OCI-LY3 (cell line): ENCODE results near the gene PKD1.

Experiments used
- H2AFZ ChIP-seq: fragments of 200-600, 300-600 bp; shearing (Covaris generic); 2 replicates; pipeline ENCODE4 v1.6.0; 2014; ENCODE audit warnings: antibody characterized with exemption, low read depth, low read length
- H3K27ac ChIP-seq: fragments of 200-600, 300-600 bp; sonication (generic); 2 replicates; pipeline ENCODE4 v1.5.1; 2014; ENCODE audit warnings: mild to moderate bottlenecking, low read length, moderate library complexity, mixed read lengths
- H3K27me3 ChIP-seq: fragments of 200-600, 300-600 bp; sonication (generic); 2 replicates; pipeline ENCODE4 v1.6.1; 2014; ENCODE audit warnings: low read depth, low read length, mixed read lengths
- H3K36me3 ChIP-seq: fragments of 200-600, 300-600 bp; sonication (generic); replicated peaks from 2 replicates; pipeline ENCODE3; 2014; ENCODE audit warnings: low read depth, low read length, mixed read lengths
- H3K4me1 ChIP-seq: fragments of 300-600, 200-600 bp; sonication (generic); 2 replicates; pipeline ENCODE4 v1.6.1; 2014; ENCODE audit warnings: low read length, mixed read lengths
- H3K4me2 ChIP-seq: fragments of 200-600, 300-600 bp; sonication (generic); 2 replicates; pipeline ENCODE4 v1.6.1; 2014; ENCODE audit warnings: low read length, mixed read lengths
- H3K4me3 ChIP-seq: fragments of 300-600, 200-600 bp; sonication (generic); 2 replicates; pipeline ENCODE4 v1.5.1; 2014; ENCODE audit warnings: antibody characterized with exemption, mild to moderate bottlenecking, low read length, moderate library complexity
- H3K79me2 ChIP-seq: fragments of 300-600, 200-600 bp; shearing (Covaris generic); 2 replicates; pipeline ENCODE4 v1.6.1; 2014; ENCODE audit warnings: mild to moderate bottlenecking, low read length, mixed read lengths
- H3K9ac ChIP-seq: fragments of 300-600, 200-600 bp; shearing (Covaris generic); 2 replicates; pipeline ENCODE4 v1.6.0; 2014; ENCODE audit warnings: mild to moderate bottlenecking, low read length, moderate library complexity
- H3K9me3 ChIP-seq: fragments of 200-600, 300-600 bp; shearing (Covaris generic); 2 replicates; pipeline ENCODE4 v1.6.1; 2014; ENCODE audit warnings: low read length, mixed read lengths; ENCODE audit not compliant: insufficient read depth
- H4K20me1 ChIP-seq: fragments of 200-600, 300-600 bp; sonication (generic); 2 replicates; pipeline ENCODE4 v1.6.1; 2016; ENCODE audit warnings: low read length, mixed read lengths; ENCODE audit not compliant: insufficient read depth
- EZH2phosphoT487 ChIP-seq: fragments of 200-600 bp; shearing (Covaris generic); IDR thresholded peaks from 2 replicates; pipeline ENCODE4 v1.6.1; 2018; ENCODE audit warnings: antibody characterized with exemption, mixed run types, low read depth
- TF ChIP-seq, protein P1 (sequence below): fragments of 200-600, 300-600 bp; sonication (generic); IDR thresholded peaks from 2 replicates; pipeline ENCODE4 v1.5.1; 2014; ENCODE audit warnings: antibody characterized with exemption, low read length, low read depth

The PKD1 gene

DNA sequence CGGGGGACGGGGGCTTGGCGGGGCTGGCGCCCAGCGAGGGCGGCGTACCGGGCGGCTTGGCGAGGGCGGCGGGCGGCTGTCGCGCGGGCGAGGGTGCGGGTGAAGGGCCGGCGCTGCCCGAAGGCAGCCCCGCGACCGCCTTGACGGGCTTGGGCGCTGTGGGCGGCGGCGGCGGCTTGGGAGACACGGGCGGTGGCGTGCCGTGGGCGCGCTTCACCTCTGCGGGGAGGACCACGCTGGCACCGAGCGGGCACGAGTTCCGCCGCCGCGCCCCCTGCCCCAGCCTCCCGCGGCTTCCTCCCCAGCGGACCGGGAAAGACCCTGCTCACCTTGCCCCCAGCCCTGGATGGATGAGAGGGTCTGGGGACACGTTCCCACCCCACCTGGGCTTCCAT lies 43.4 kb upstream of the PKD1 start:
- H2AFZ ChIP-seq: no peak overlapping the region
- H3K27me3 ChIP-seq: no peaks in the 10 kb centered on the region
- no peak overlapping the region for H3K27ac ChIP-seq
- peaks cover 13% of the 10 kb centered on the region for H3K36me3 ChIP-seq
- H3K79me2 ChIP-seq: no peaks in the 10 kb centered on the region
- no peak overlapping the region for H3K9ac ChIP-seq
- H3K9me3 ChIP-seq: no peaks in the 10 kb centered on the region
- H3K4me2 ChIP-seq: no peak overlapping the region
- TF ChIP-seq EZH2phosphoT487: no peak
- TF ChIP-seq, protein P1, sequence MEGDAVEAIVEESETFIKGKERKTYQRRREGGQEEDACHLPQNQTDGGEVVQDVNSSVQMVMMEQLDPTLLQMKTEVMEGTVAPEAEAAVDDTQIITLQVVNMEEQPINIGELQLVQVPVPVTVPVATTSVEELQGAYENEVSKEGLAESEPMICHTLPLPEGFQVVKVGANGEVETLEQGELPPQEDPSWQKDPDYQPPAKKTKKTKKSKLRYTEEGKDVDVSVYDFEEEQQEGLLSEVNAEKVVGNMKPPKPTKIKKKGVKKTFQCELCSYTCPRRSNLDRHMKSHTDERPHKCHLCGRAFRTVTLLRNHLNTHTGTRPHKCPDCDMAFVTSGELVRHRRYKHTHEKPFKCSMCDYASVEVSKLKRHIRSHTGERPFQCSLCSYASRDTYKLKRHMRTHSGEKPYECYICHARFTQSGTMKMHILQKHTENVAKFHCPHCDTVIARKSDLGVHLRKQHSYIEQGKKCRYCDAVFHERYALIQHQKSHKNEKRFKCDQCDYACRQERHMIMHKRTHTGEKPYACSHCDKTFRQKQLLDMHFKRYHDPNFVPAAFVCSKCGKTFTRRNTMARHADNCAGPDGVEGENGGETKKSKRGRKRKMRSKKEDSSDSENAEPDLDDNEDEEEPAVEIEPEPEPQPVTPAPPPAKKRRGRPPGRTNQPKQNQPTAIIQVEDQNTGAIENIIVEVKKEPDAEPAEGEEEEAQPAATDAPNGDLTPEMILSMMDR: no peak
- no peak overlapping the region for H3K4me3 ChIP-seq
- H3K4me1 ChIP-seq: no peaks in the 10 kb centered on the region
- no peaks in the 10 kb centered on the region for H4K20me1 ChIP-seq

DNA sequence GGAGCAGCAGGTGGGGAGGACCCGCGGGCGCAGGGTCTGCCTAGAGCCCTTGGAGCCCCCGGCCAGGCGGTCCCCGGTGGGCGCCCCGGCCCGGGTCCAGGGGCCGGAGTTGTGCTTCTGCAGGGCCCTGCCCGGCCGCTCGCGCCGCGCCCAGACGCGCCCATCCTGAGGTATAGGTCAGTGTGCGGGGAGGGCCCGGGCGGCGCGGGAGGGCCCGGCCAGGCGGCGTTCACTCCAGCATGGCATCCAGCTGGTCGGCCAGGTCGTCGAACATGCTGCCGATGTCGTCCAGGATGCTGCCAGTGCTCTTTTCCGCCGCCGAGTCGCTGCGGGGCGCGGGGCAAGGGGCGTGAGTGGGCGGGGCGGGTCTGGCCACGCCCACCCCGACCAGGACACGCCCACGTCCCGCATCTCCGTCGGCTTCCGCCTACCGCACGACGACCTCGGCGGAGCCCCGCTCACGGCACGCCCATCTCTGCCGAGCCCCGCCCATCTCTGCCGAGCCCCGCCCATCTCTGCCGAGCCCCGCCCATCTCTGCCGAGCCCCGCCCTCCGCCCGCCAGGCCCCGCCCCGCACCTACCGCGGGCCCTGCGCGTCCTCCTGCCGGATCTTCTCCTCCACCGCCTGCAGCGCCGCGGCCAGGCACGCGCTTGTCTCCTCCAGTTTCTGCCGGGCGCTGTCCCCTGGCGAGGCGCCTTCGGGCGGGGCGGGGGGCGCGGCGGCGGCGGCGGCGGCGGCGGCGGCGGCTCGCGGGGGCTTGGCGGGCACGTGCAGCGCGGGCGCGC lies 42.8 kb upstream of the PKD1 start:
- no peak overlapping the region for H3K4me3 ChIP-seq
- TF ChIP-seq EZH2phosphoT487: no peak
- TF ChIP-seq, protein P1: no peak
- H3K9ac ChIP-seq: no peak overlapping the region
- H4K20me1 ChIP-seq: no peaks in the 10 kb centered on the region
- H3K9me3 ChIP-seq: no peaks in the 10 kb centered on the region
- no peaks in the 10 kb centered on the region for H3K4me1 ChIP-seq
- no peaks in the 10 kb centered on the region for H3K79me2 ChIP-seq
- no peak overlapping the region for H3K27ac ChIP-seq
- no peaks in the 10 kb centered on the region for H3K27me3 ChIP-seq
- H3K4me2 ChIP-seq: no peak overlapping the region
- no peak overlapping the region for H2AFZ ChIP-seq
- H3K36me3 ChIP-seq: peaks cover 17% of the 10 kb centered on the region

DNA sequence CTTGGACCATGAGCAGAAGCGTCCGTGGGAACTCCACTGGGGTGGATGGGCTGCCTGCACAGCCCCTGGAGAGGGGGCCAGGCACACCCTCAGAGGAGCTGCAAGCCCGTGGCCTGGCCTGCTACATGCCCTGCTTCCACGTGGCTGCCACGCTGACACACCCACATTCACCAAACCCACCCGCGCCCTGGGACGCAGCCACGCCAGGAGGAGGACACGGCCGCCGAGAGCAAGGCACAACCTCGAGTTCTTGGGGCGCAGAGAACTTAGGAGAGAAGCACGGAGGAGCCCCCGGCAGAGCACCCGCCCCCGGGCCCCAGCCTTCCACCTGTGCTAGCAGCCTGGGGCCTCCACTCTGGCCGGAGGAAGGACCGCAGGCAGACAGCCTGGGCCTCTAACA lies 41.9 kb upstream of the PKD1 start:
- Histone ChIP-seq H2AFZ (no peak overlapping the region), H3K4me2 (no peak overlapping the region), H3K79me2 (no peaks in the 10 kb centered on the region), H3K27ac (no peak overlapping the region), H3K36me3 (peaks cover 17% of the 10 kb centered on the region), H3K4me1 (no peaks in the 10 kb centered on the region), H3K4me3 (no peak overlapping the region), H4K20me1 (no peaks in the 10 kb centered on the region), H3K9me3 (no peaks in the 10 kb centered on the region), H3K9ac (no peak overlapping the region), H3K27me3 (no peaks in the 10 kb centered on the region)
- TF ChIP-seq, protein P1: no peak
- no peak for TF ChIP-seq EZH2phosphoT487

DNA sequence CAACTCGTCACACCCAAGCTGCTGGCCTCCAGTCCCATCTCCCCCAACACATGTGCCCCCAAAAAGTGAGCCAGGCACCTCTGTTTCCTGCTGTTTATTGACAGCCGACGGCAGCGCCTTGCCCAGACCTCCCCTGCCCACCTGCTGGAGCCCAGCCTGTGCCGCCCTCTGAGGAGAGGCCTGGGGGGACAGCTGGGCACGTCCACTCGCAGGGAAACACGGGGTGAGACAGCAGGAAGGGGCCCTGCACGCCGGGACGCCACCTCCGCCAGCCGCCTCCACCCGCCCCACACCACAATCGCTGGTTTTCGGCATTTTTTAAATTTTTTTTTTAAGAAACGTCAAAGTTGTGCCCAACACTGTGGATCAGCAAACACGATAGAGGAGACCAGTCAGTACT lies 41.4 kb upstream of the PKD1 start:
- Histone ChIP-seq H3K4me2 (no peak overlapping the region), H3K79me2 (no peaks in the 10 kb centered on the region), H3K27me3 (no peaks in the 10 kb centered on the region), H4K20me1 (no peaks in the 10 kb centered on the region), H3K36me3 (peaks cover 17% of the 10 kb centered on the region), H3K9me3 (no peaks in the 10 kb centered on the region), H3K4me3 (no peak overlapping the region), H3K27ac (no peak overlapping the region), H3K4me1 (no peaks in the 10 kb centered on the region), H2AFZ (no peak overlapping the region), H3K9ac (no peak overlapping the region)
- TF ChIP-seq, protein P1: no peak
- TF ChIP-seq EZH2phosphoT487: no peak
